SK-MEL-5 (cell line): Measurements from ENCODE around the gene DMXL2. TPM values are rescaled to one million over a fixed set of nuclear protein-coding genes. Genes with fewer than 3 reads are reported as not detected.

Source experiments
- DNase-seq: peaks from one replicate; pipeline ENCODE4 v3.0.0-alpha.2; 2016; ENCODE audit warnings: low read depth, low spot score
- in situ Hi-C: cut with HindIII; loops from 2 replicates; pipeline ENCODE4 v1.10.0; 2016; ENCODE audit warnings: low sequenced_read_pairs, high pct_unique_total_duplicates, low pct_unique_long_range_greater_than_20kb
- total RNA-seq: library from RNA; depleted of rRNA; stranded (reverse); fragments of >200 nt; shearing (Covaris generic); gene quantifications from 2 replicates; pipeline ENCODE4 v1.2.3, GENCODE V29; 2014

DMXL2 gene
- total RNA-seq, 1 experiment from 2014 or later = 42.2 TPM

- in situ Hi-C loops = no loop called here
- DNase-seq = peak; percentile 43
Observed at GRCh38 chr15:51536965-51537574, 85.5 kb downstream of the DMXL2 start.

- no peak for DNase-seq
- in situ Hi-C loops = no loop called here
Observed at GRCh38 chr15:51533672-51534398, 88.7 kb downstream of the DMXL2 start.

- in situ Hi-C loops = no loop called here
Observed at GRCh38 chr15:51526955-51527354, 95.6 kb downstream of the DMXL2 start.

GRCh38 chr15:51524376-51524775, 98.2 kb downstream of the DMXL2 start:
- DNase-seq = no peak
- in situ Hi-C loops = no loop called here

More at GRCh38 chr15:51526955-51527354, 95.6 kb downstream of the DMXL2 start:
- no peak for DNase-seq

- in situ Hi-C loops = no loop called here
- DNase-seq = no peak
Observed at GRCh38 chr15:51516291-51516690, 106.3 kb downstream of the DMXL2 start.

- DNase-seq = no peak
- in situ Hi-C loops = no loop called here
Observed at GRCh38 chr15:51505251-51505650, 117.3 kb downstream of the DMXL2 start.

- DNase-seq = no peak
- in situ Hi-C loops = no loop called here
Observed at GRCh38 chr15:51503003-51503402, 119.6 kb downstream of the DMXL2 start.

GRCh38 chr15:51499379-51499976, 123.1 kb downstream of the DMXL2 start:
- peak; percentile 66 for DNase-seq
- in situ Hi-C loops = no loop called here

- in situ Hi-C loops = no loop called here
- DNase-seq = no peak
Observed at GRCh38 chr15:51497806-51498205, 124.8 kb downstream of the DMXL2 start.

- in situ Hi-C loops = no loop called here
Observed at GRCh38 chr15:51496246-51496645, 126.3 kb downstream of the DMXL2 start.

GRCh38 chr15:51494411-51495314, 127.9 kb downstream of the DMXL2 start:
- DNase-seq = no peak
- in situ Hi-C loops = no loop called here

More at GRCh38 chr15:51496246-51496645, 126.3 kb downstream of the DMXL2 start:
- DNase-seq = no peak

GRCh38 chr15:51493892-51494291, 128.7 kb downstream of the DMXL2 start:
- in situ Hi-C loops = no loop called here
- DNase-seq = no peak

GRCh38 chr15:51492528-51492927, 130.0 kb downstream of the DMXL2 start:
- in situ Hi-C loops = no loop called here
- peak; percentile 4 for DNase-seq

GRCh38 chr15:51491941-51492340, 130.6 kb downstream of the DMXL2 start:
- in situ Hi-C loops = no loop called here
- no peak for DNase-seq

GRCh38 chr15:51484781-51485180, 137.8 kb downstream of the DMXL2 start:
- in situ Hi-C loops = no loop called here
- DNase-seq = no peak

- DNase-seq = no peak
- in situ Hi-C loops = no loop called here
Observed at GRCh38 chr15:51483985-51484384, 138.6 kb downstream of the DMXL2 start.

- no peak for DNase-seq
- in situ Hi-C loops = no loop called here
Observed at GRCh38 chr15:51483520-51483919, 139.1 kb downstream of the DMXL2 start.

GRCh38 chr15:51475736-51476135, 146.8 kb downstream of the DMXL2 start:
- DNase-seq = no peak
- in situ Hi-C loops = no loop called here
